Upper lobe of left lung (tissue), 4 donors: ENCODE data around the gene MANF.

Experiments used
- EP300 ChIP-seq, 4 donors: sonication (generic); formaldehyde crosslinking; IDR thresholded peaks; one replicate each; pipeline ENCODE4 v1.5.1; 2017; ENCODE audit warnings: antibody characterized with exemption in 4 of 4, control low read depth in 2 of 4
- POLR2AphosphoS5 ChIP-seq, 2 donors: sonication (generic); formaldehyde crosslinking; IDR thresholded peaks; one replicate each; pipeline ENCODE4 v1.5.1; 2017; ENCODE audit warnings: antibody characterized with exemption in 2 of 2

DNA sequence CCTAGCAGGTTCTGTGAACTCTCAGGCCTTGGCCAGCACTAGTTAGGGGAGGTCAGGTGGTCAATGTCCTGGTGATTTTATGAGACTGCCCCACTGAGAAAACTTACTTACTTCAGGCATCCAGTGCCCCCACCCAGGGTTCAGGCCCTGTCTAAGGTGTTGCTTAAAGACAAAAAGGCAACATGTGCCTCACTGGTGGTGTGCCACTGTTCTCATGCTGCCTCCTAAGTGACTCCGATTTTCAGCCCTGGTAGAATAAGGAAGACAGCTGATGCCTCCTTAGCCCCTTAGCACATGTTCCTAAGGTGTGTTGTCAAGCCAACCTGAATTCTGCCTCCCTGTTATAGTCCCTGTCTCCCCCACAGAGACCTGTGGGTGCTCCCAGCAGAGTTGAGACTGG, 11.3 kb downstream of the MANF start:
- TF ChIP-seq EP300 (IDR thresholded peaks at IDR 0.05) (no peak), POLR2AphosphoS5 (IDR thresholded peaks at IDR 0.05) (no peak)
